Inflammatory macrophage (primary cell): ENCODE results near the gene SPTBN5.

Experiments used
- DNase-seq, 2 donors: peaks; one replicate each; pipeline ENCODE4 v3.0.0-alpha.2; 2020 to 2022

The SPTBN5 gene

GRCh38 chr15:41822957-41823356, 70.9 kb downstream of the SPTBN5 start:
- DNase-seq = no peak

GRCh38 chr15:41822471-41822870, 71.4 kb downstream of the SPTBN5 start:
- DNase-seq = no peak

- DNase-seq = no peak
These were observed 72.0 kb downstream of the SPTBN5 start for GRCh38 chr15:41821831-41822230.

GRCh38 chr15:41820791-41821423, 72.9 kb downstream of the SPTBN5 start:
- no peak for DNase-seq

GRCh38 chr15:41819455-41820050, 74.3 kb downstream of the SPTBN5 start:
- no peak for DNase-seq

- no peak for DNase-seq
These were observed 76.1 kb downstream of the SPTBN5 start for GRCh38 chr15:41817781-41818180.

- DNase-seq = no peak
These were observed 76.5 kb downstream of the SPTBN5 start for GRCh38 chr15:41817327-41817726.

GRCh38 chr15:41816788-41817187, 77.1 kb downstream of the SPTBN5 start:
- DNase-seq = no peak

- DNase-seq = no peak
These were observed 79.3 kb downstream of the SPTBN5 start for GRCh38 chr15:41814534-41814933.

- DNase-seq = no peak
These were observed 80.4 kb downstream of the SPTBN5 start for GRCh38 chr15:41813426-41813825.

- DNase-seq = no peak
These were observed 81.0 kb downstream of the SPTBN5 start for GRCh38 chr15:41812820-41813375.

GRCh38 chr15:41811432-41812195, 82.2 kb downstream of the SPTBN5 start:
- DNase-seq = peak; percentile 78 to 82

GRCh38 chr15:41810651-41811431, 83.0 kb downstream of the SPTBN5 start:
- no peak for DNase-seq

GRCh38 chr15:41809526-41810220, 84.2 kb downstream of the SPTBN5 start:
- no peak for DNase-seq

- DNase-seq = no peak
These were observed 84.7 kb downstream of the SPTBN5 start for GRCh38 chr15:41809121-41809520.

GRCh38 chr15:41806291-41807181, 87.3 kb downstream of the SPTBN5 start:
- no peak for DNase-seq

GRCh38 chr15:41805711-41806110, 88.1 kb downstream of the SPTBN5 start:
- DNase-seq = no peak

- DNase-seq = no peak
These were observed 88.8 kb downstream of the SPTBN5 start for GRCh38 chr15:41804916-41805666.

- no peak for DNase-seq
These were observed 89.5 kb downstream of the SPTBN5 start for GRCh38 chr15:41804361-41804760.

- DNase-seq = no peak
These were observed 91.9 kb downstream of the SPTBN5 start for GRCh38 chr15:41801850-41802455.
